ENCODE measurements around the gene ALKBH1.
"Not testable (repeated sequence)": the region's sequence is repeated elsewhere in the genome, so short reads cannot be mapped to it uniquely, and the experiment has no call there.

The ALKBH1 gene

GRCh38 chr14:77673193-77673592 lies 34.6 kb downstream of the ALKBH1 start:
- no peak for DNase-seq (ENCODE audit: low read depth)

- DNase-seq (ENCODE audit: low read depth): no peak
These were observed 40.5 kb downstream of the ALKBH1 start for GRCh38 chr14:77667331-77667730.

- no peak for DNase-seq (ENCODE audit: low read depth)
These were observed 44.5 kb downstream of the ALKBH1 start for GRCh38 chr14:77663293-77663692.

- not testable (repeated sequence) for DNase-seq (ENCODE audit: low read depth)
These were observed 46.3 kb downstream of the ALKBH1 start for GRCh38 chr14:77661562-77661961.

- DNase-seq (ENCODE audit: low read depth): no peak
These were observed 47.1 kb downstream of the ALKBH1 start for GRCh38 chr14:77660754-77661153.

GRCh38 chr14:77659831-77660230 lies 48.0 kb downstream of the ALKBH1 start:
- no peak for DNase-seq (ENCODE audit: low read depth)

- no peak for DNase-seq (ENCODE audit: low read depth)
These were observed 50.5 kb downstream of the ALKBH1 start for GRCh38 chr14:77657280-77657679.

GRCh38 chr14:77654001-77654441 lies 53.8 kb downstream of the ALKBH1 start:
- DNase-seq (ENCODE audit: low read depth): no peak

- DNase-seq (ENCODE audit: low read depth): no peak
These were observed 58.5 kb downstream of the ALKBH1 start for GRCh38 chr14:77649326-77649725.

GRCh38 chr14:77648520-77649200 lies 59.2 kb downstream of the ALKBH1 start:
- no peak for DNase-seq (ENCODE audit: low read depth)

- no peak for DNase-seq (ENCODE audit: low read depth)
These were observed 60.0 kb downstream of the ALKBH1 start for GRCh38 chr14:77647853-77648252.

- no peak for DNase-seq (ENCODE audit: low read depth)
These were observed 60.9 kb downstream of the ALKBH1 start for GRCh38 chr14:77646907-77647306.

- no peak for DNase-seq (ENCODE audit: low read depth)
These were observed 62.1 kb downstream of the ALKBH1 start for GRCh38 chr14:77645520-77646230.

- DNase-seq (ENCODE audit: low read depth): no peak
These were observed 65.4 kb downstream of the ALKBH1 start for GRCh38 chr14:77642407-77642806.

- peak; percentile 67 for DNase-seq (ENCODE audit: low read depth)
These were observed 66.1 kb downstream of the ALKBH1 start for GRCh38 chr14:77641534-77642341.

GRCh38 chr14:77640756-77641533 lies 66.9 kb downstream of the ALKBH1 start:
- DNase-seq (ENCODE audit: low read depth): no peak

- no peak for DNase-seq (ENCODE audit: low read depth)
These were observed 69.1 kb downstream of the ALKBH1 start for GRCh38 chr14:77638771-77639171.

GRCh38 chr14:77635869-77636268 lies 72.0 kb downstream of the ALKBH1 start:
- not testable (repeated sequence) for DNase-seq (ENCODE audit: low read depth)

GRCh38 chr14:77635466-77635865 lies 72.4 kb downstream of the ALKBH1 start:
- DNase-seq (ENCODE audit: low read depth): not testable (repeated sequence)

GRCh38 chr14:77630111-77630510 lies 77.7 kb downstream of the ALKBH1 start:
- no peak for DNase-seq (ENCODE audit: low read depth)

GRCh38 chr14:77625360-77625759 lies 82.5 kb downstream of the ALKBH1 start:
- DNase-seq (ENCODE audit: low read depth): no peak

- no peak for DNase-seq (ENCODE audit: low read depth)
These were observed 84.6 kb downstream of the ALKBH1 start for GRCh38 chr14:77623201-77623600.
